WTC11 (cell line): Measurements from ENCODE around the gene AGA. TPM values are rescaled to one million over a fixed set of nuclear protein-coding genes. Genes with fewer than 3 reads are reported as not detected.

Experiments
- CREB1 ChIP-seq: sonication (generic); formaldehyde crosslinking; IDR thresholded peaks from 2 replicates; pipeline ENCODE4 v1.8.0; 2023; ENCODE audit warnings: mild to moderate bottlenecking, missing genetic modification reagents
- CREM ChIP-seq: sonication (generic); formaldehyde crosslinking; IDR thresholded peaks from 2 replicates; pipeline ENCODE4 v1.8.1; 2022; ENCODE audit warnings: mild to moderate bottlenecking, missing genetic modification reagents, moderate library complexity
- E2F4 ChIP-seq: sonication (generic); formaldehyde crosslinking; IDR thresholded peaks from 2 replicates; pipeline ENCODE4 v1.8.1; 2022; ENCODE audit warnings: low read depth, mild to moderate bottlenecking, moderate library complexity, missing genetic modification reagents, borderline replicate concordance
- ELF4 ChIP-seq: sonication (generic); formaldehyde crosslinking; IDR thresholded peaks from 2 replicates; pipeline ENCODE4 v1.8.1; 2022; ENCODE audit warnings: low read depth, mild to moderate bottlenecking, moderate library complexity, missing genetic modification reagents
- ETV6 ChIP-seq: sonication (generic); formaldehyde crosslinking; IDR thresholded peaks from 2 replicates; pipeline ENCODE4 v1.8.1; 2022; ENCODE audit warnings: mild to moderate bottlenecking, missing genetic modification reagents
- FOXP1 ChIP-seq: sonication (generic); formaldehyde crosslinking; IDR thresholded peaks from 2 replicates; pipeline ENCODE4 v1.8.0; 2022; ENCODE audit warnings: missing genetic modification reagents, mild to moderate bottlenecking, moderate library complexity, borderline replicate concordance
- GABPB1 ChIP-seq: sonication (generic); formaldehyde crosslinking; IDR thresholded peaks from 2 replicates; pipeline ENCODE4 v1.8.1; 2023; ENCODE audit warnings: mild to moderate bottlenecking, missing genetic modification reagents
- IRF1 ChIP-seq: sonication (generic); formaldehyde crosslinking; IDR thresholded peaks from 2 replicates; pipeline ENCODE4 v1.8.0; 2023; ENCODE audit warnings: missing genetic modification reagents
- MYBL2 ChIP-seq: sonication (generic); formaldehyde crosslinking; IDR thresholded peaks from 2 replicates; pipeline ENCODE4 v1.8.1; 2023; ENCODE audit warnings: mild to moderate bottlenecking, moderate library complexity, missing genetic modification reagents
- NFYB ChIP-seq: sonication (generic); formaldehyde crosslinking; conservative IDR thresholded peaks from 2 replicates; pipeline ENCODE4 v1.8.0; 2022; ENCODE audit warnings: low read depth, missing genetic modification reagents
- PREB ChIP-seq: sonication (generic); formaldehyde crosslinking; IDR thresholded peaks from 2 replicates; pipeline ENCODE4 v1.8.1; 2022; ENCODE audit warnings: mild to moderate bottlenecking, missing genetic modification reagents, moderate library complexity, borderline replicate concordance
- RELA ChIP-seq: sonication (generic); formaldehyde crosslinking; IDR thresholded peaks from 2 replicates; pipeline ENCODE4 v1.8.1; 2022; ENCODE audit warnings: missing genetic modification reagents, mild to moderate bottlenecking, borderline replicate concordance
- RORB ChIP-seq: fragments of 250-450 bp; sonication (Bioruptor Pico); IDR thresholded peaks from 2 replicates; pipeline ENCODE4 v1.9.0; 2021; ENCODE audit warnings: mild to moderate bottlenecking
- SMAD3 ChIP-seq: sonication (generic); formaldehyde crosslinking; IDR thresholded peaks from 2 replicates; pipeline ENCODE4 v1.8.0; 2022; ENCODE audit warnings: missing genetic modification reagents, mild to moderate bottlenecking, borderline replicate concordance
- SP1 ChIP-seq: sonication (generic); formaldehyde crosslinking; conservative IDR thresholded peaks from 2 replicates; pipeline ENCODE4 v1.8.1; 2022; ENCODE audit warnings: missing genetic modification reagents
- TP53 ChIP-seq: sonication (generic); formaldehyde crosslinking; IDR thresholded peaks from 2 replicates; pipeline ENCODE4 v1.8.1; 2023; ENCODE audit warnings: mild to moderate bottlenecking, missing genetic modification reagents
- ZNF121 ChIP-seq: sonication (generic); formaldehyde crosslinking; IDR thresholded peaks from 2 replicates; pipeline ENCODE4 v1.8.0; 2023; ENCODE audit warnings: missing genetic modification reagents
- ZNF138 ChIP-seq: sonication (generic); formaldehyde crosslinking; conservative IDR thresholded peaks from 2 replicates; pipeline ENCODE4 v1.8.1; 2022; ENCODE audit warnings: mild to moderate bottlenecking, moderate library complexity, missing genetic modification reagents
- total RNA-seq: library from RNA; stranded (reverse); gene quantifications from 3 replicates; pipeline ENCODE4 v1.2.3, GENCODE V29; 2021
- TF ChIP-seq, protein P1 (sequence below): sonication (generic); formaldehyde crosslinking; IDR thresholded peaks from 2 replicates; pipeline ENCODE4 v1.8.1; 2023; ENCODE audit warnings: mild to moderate bottlenecking, moderate library complexity, missing genetic modification reagents
- TF ChIP-seq, protein P2 (sequence below): sonication (generic); formaldehyde crosslinking; IDR thresholded peaks from 2 replicates; pipeline ENCODE4 v1.8.1; 2023; ENCODE audit warnings: mild to moderate bottlenecking, missing genetic modification reagents, moderate library complexity
- TF ChIP-seq, protein P3 (sequence below): sonication (generic); formaldehyde crosslinking; conservative IDR thresholded peaks from 2 replicates; pipeline ENCODE4 v1.8.1; 2022; ENCODE audit warnings: mild to moderate bottlenecking, missing genetic modification reagents
- TF ChIP-seq, protein P4 (sequence below): sonication (generic); formaldehyde crosslinking; IDR thresholded peaks from 2 replicates; pipeline ENCODE4 v1.8.1; 2023; ENCODE audit warnings: mild to moderate bottlenecking, missing genetic modification reagents, moderate library complexity
- TF ChIP-seq, protein P5 (sequence below): sonication (generic); formaldehyde crosslinking; IDR thresholded peaks from 2 replicates; pipeline ENCODE4 v1.8.1; 2023; ENCODE audit warnings: mild to moderate bottlenecking, missing genetic modification reagents

Gene AGA
- total RNA-seq, 1 experiment from 2014 or later, result 6.8 TPM

GRCh38 chr4:177441803-177442622 lies at the start of gene AGA (continued):
- TF ChIP-seq, protein P1, sequence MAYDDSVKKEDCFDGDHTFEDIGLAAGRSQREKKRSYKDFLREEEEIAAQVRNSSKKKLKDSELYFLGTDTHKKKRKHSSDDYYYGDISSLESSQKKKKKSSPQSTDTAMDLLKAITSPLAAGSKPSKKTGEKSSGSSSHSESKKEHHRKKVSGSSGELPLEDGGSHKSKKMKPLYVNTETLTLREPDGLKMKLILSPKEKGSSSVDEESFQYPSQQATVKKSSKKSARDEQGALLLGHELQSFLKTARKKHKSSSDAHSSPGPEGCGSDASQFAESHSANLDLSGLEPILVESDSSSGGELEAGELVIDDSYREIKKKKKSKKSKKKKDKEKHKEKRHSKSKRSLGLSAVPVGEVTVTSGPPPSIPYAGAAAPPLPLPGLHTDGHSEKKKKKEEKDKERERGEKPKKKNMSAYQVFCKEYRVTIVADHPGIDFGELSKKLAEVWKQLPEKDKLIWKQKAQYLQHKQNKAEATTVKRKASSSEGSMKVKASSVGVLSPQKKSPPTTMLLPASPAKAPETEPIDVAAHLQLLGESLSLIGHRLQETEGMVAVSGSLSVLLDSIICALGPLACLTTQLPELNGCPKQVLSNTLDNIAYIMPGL (CRISPR knock-in tag), result peak; percentile 81; the same call in 1 of the 2 replicates
- TF ChIP-seq MYBL2 (CRISPR knock-in tag), result no peak
- TF ChIP-seq RORB, result no peak
- 0 out of 2 replicates have a peak, but pooled peaks have one; percentile 58 for TF ChIP-seq ZNF138 (CRISPR knock-in tag)
- TF ChIP-seq PREB, result peak; percentile 88; the same call in 1 of the 2 replicates
- TF ChIP-seq GABPB1 (CRISPR knock-in tag), result peak; percentile 78
- 0 out of 2 replicates have a peak, but pooled peaks have one; percentile 41 for TF ChIP-seq ZNF121 (CRISPR knock-in tag)
- peak; percentile 73 for TF ChIP-seq SP1 (CRISPR knock-in tag)
- TF ChIP-seq, protein P2, sequence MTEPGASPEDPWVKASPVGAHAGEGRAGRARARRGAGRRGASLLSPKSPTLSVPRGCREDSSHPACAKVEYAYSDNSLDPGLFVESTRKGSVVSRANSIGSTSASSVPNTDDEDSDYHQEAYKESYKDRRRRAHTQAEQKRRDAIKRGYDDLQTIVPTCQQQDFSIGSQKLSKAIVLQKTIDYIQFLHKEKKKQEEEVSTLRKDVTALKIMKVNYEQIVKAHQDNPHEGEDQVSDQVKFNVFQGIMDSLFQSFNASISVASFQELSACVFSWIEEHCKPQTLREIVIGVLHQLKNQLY (CRISPR knock-in tag), result no peak
- peak; percentile 67; the same call in 1 of the 2 replicates for TF ChIP-seq CREB1 (CRISPR knock-in tag)
- no peak for TF ChIP-seq ELF4 (CRISPR knock-in tag)
- no peak for TF ChIP-seq IRF1 (CRISPR knock-in tag)
- TF ChIP-seq, protein P3, sequence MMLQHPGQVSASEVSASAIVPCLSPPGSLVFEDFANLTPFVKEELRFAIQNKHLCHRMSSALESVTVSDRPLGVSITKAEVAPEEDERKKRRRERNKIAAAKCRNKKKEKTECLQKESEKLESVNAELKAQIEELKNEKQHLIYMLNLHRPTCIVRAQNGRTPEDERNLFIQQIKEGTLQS, result no peak
- TF ChIP-seq, protein P4, sequence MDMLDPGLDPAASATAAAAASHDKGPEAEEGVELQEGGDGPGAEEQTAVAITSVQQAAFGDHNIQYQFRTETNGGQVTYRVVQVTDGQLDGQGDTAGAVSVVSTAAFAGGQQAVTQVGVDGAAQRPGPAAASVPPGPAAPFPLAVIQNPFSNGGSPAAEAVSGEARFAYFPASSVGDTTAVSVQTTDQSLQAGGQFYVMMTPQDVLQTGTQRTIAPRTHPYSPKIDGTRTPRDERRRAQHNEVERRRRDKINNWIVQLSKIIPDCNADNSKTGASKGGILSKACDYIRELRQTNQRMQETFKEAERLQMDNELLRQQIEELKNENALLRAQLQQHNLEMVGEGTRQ (CRISPR knock-in tag), result peak; percentile 49; the same call in 1 of the 2 replicates
- no peak for TF ChIP-seq NFYB (CRISPR knock-in tag)
- no peak for TF ChIP-seq E2F4 (CRISPR knock-in tag)
- no peak for TF ChIP-seq CREM (CRISPR knock-in tag)
- TF ChIP-seq, protein P5, sequence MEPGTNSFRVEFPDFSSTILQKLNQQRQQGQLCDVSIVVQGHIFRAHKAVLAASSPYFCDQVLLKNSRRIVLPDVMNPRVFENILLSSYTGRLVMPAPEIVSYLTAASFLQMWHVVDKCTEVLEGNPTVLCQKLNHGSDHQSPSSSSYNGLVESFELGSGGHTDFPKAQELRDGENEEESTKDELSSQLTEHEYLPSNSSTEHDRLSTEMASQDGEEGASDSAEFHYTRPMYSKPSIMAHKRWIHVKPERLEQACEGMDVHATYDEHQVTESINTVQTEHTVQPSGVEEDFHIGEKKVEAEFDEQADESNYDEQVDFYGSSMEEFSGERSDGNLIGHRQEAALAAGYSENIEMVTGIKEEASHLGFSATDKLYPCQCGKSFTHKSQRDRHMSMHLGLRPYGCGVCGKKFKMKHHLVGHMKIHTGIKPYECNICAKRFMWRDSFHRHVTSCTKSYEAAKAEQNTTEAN (CRISPR knock-in tag), result peak; percentile 84; the same call in 1 of the 2 replicates
- TF ChIP-seq TP53 (CRISPR knock-in tag), result peak; percentile 59; the same call in 1 of the 2 replicates
- peak; percentile 83 for TF ChIP-seq FOXP1
- TF ChIP-seq RELA, result 0 out of 2 replicates have a peak, but pooled peaks have one; percentile 74
- no peak for TF ChIP-seq ETV6
- no peak for TF ChIP-seq SMAD3
